Neural progenitor cell (in vitro differentiated cells): ENCODE data around the gene PAPLN.

Source experiments
- CTCF ChIP-seq: fragments of 200-600 bp; sonication (generic); IDR thresholded peaks from 2 replicates; pipeline ENCODE4 v1.5.1; 2017; ENCODE audit warnings: antibody characterized with exemption, mild to moderate bottlenecking
- EZH2 ChIP-seq: fragments of 200-600 bp; sonication (generic); IDR thresholded peaks from 2 replicates; pipeline ENCODE4 v1.6.1; 2017; ENCODE audit warnings: antibody characterized with exemption, mild to moderate bottlenecking, moderate library complexity
- EZH2phosphoT487 ChIP-seq: fragments of 200-600 bp; sonication (generic); IDR thresholded peaks from 2 replicates; pipeline ENCODE4 v1.6.1; 2017; ENCODE audit warnings: antibody characterized with exemption

GRCh38 chr14:73258076-73258475, 20.8 kb downstream of the PAPLN start:
- TF ChIP-seq CTCF, result no peak
- TF ChIP-seq EZH2, result no peak
- TF ChIP-seq EZH2phosphoT487, result no peak
